HS-27A (cell line): Measurements from ENCODE around the gene PKNOX1.
"Not testable (repeated sequence)": the region's sequence is repeated elsewhere in the genome, so short reads cannot be mapped to it uniquely, and the experiment has no call there.

Experiments
- DNase-seq: peaks from one replicate; pipeline ENCODE4 v3.0.0-alpha.2; 2012; ENCODE audit warnings: low read depth, missing footprints

The PKNOX1 gene

GRCh38 chr21:42956824-42957630 lies 17.3 kb upstream of the PKNOX1 start:
- no peak for DNase-seq

GRCh38 chr21:42958122-42958521 lies 16.2 kb upstream of the PKNOX1 start:
- DNase-seq, result not testable (repeated sequence)

GRCh38 chr21:42959728-42960127 lies 14.6 kb upstream of the PKNOX1 start:
- no peak for DNase-seq

- DNase-seq, result no peak
Measured at GRCh38 chr21:42962380-42963007, 11.9 kb upstream of the PKNOX1 start.

- no peak for DNase-seq
Measured at GRCh38 chr21:42964086-42964485, 10.3 kb upstream of the PKNOX1 start.

GRCh38 chr21:42964546-42965210 lies 9.7 kb upstream of the PKNOX1 start:
- DNase-seq, result no peak

GRCh38 chr21:42965211-42965560 lies 9.2 kb upstream of the PKNOX1 start:
- no peak for DNase-seq

GRCh38 chr21:42967616-42968015 lies 6.7 kb upstream of the PKNOX1 start:
- not testable (repeated sequence) for DNase-seq

GRCh38 chr21:42969193-42969600 lies 5.2 kb upstream of the PKNOX1 start:
- no peak for DNase-seq

GRCh38 chr21:42970946-42971653 lies 3.3 kb upstream of the PKNOX1 start:
- no peak for DNase-seq

- no peak for DNase-seq
Measured at GRCh38 chr21:42971897-42972275, 2.5 kb upstream of the PKNOX1 start.

GRCh38 chr21:42973309-42973990 lies 912 bp upstream of the PKNOX1 start:
- DNase-seq, result no peak

GRCh38 chr21:42974832-42975820 lies 764 bp downstream of the PKNOX1 start:
- DNase-seq, result no peak

GRCh38 chr21:42975886-42976608 lies 1.7 kb downstream of the PKNOX1 start:
- DNase-seq, result no peak

GRCh38 chr21:42980312-42981213 lies 6.2 kb downstream of the PKNOX1 start:
- no peak for DNase-seq

- no peak for DNase-seq
Measured at GRCh38 chr21:42981214-42981523, 6.8 kb downstream of the PKNOX1 start.

- DNase-seq, result no peak
Measured at GRCh38 chr21:42981862-42982261, 7.5 kb downstream of the PKNOX1 start.

GRCh38 chr21:42983103-42983502 lies 8.7 kb downstream of the PKNOX1 start:
- DNase-seq, result no peak

GRCh38 chr21:42983869-42984268 lies 9.5 kb downstream of the PKNOX1 start:
- no peak for DNase-seq
